ENCODE results near the gene CAPZA1.
A peak's percentile ranks its signal among the peaks of the same experiment; 100 is the strongest.

The CAPZA1 gene

DNA sequence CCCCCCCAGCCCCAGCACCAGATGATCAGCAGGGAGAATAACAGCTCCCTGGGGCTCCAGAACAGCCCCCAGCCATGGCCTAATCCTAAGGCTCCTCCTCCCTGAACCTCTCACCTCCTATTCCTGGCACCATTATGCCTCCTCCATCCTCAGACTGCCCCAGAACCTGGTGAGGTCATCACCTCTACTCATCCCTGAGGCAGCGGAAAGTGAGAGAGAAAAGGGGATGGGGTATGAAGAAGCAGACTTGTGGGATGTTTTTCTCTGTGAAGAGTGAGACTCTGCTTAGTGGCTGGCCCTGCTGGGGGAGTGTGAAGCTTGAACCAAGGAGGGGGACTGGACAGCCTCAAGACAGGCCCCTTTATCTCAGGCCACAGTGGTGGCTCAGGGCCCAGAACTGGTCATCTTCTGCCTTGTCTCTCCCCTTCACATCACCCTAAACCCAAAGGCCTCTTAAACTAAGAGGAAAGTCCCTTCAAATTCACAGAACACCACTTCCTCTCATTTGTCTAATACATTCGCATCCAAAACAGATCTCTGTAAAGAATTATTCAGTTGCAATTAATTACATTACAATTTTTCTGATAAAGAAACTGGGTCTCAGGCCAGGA lies 97.7 kb downstream of the CAPZA1 start:
- no peak for DNase-seq

DNA sequence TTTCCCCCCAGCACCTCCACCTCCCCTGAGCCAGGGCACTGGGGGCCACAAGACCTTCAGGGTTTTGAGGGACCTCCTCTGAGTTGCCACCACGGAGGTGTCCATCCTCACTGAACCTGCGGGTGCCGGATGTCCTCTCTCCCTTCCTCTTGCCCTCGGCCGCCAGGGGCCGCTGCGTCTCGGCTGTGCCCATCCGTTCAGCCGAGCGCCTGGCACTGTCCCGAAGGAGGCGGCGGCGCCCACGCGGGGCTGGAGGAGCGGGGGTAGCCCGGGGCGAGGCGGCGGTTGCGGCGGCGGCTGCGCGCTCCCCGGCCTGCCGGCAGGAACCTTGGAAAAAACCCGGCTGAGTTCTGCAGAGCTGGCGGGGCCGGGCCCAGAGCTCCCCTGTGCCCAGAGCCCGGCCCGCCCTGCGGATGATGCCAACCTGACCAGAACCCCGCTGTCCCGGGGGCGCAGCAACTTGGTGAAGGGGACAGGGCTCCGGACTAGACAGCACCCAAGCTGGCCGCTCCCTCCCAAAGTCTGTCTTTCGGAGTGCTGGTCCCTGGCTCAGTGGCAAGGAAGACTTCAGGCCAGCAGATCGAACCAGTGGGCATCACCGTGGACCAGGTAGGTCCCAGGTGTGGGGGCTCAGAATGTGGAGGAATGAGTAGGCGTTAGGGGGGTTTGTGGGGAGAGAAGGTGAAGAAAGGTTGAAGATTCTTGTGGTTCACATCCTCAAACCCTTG lies 99.2 kb downstream of the CAPZA1 start:
- peak; percentile 61 for DNase-seq

DNA sequence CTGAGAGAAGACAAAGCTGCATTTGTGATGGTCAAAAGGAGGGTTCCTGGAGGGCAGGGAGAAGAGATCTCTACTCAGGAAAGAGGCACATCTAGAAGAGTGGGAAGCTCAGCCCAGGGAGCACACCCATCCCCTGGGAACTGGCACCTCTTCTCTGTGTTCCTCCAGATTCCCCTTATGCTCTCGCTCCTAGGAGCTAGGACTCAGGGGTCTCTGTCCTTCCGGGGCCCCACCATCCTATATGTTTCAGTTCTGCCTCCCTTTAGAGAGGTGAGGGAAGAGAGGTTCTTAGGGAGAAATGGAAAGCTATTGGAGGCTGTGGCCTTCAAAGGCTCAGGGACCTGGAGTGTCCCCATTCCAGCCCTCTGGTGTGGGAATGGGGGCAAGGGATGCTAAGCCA lies 100.1 kb downstream of the CAPZA1 start:
- no peak for DNase-seq

DNA sequence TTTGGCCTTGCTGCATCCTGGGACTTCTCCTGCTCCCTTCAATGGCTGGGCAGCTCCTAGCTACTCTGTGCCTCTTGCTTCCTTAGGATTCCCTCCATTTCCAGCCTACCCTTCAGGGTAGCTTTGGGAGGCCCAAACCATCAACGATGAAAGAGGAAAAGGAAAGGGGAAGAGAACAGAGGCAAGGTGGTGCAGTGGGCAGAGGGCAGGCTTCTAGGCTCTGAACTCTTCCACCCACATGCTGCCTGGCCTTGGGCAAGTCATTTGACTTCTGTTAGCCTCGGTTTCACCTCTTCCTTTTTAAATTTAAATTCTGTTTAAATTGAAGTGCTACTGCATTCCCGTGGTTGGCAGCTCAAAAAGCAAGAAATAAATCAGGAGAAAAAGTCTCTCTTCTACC lies 101.2 kb downstream of the CAPZA1 start:
- no peak for DNase-seq

All from fibroblast of skin of right biceps (primary cell).